ENCODE measurements around the gene HSPB2.

- TF ChIP-seq, protein P1, sequence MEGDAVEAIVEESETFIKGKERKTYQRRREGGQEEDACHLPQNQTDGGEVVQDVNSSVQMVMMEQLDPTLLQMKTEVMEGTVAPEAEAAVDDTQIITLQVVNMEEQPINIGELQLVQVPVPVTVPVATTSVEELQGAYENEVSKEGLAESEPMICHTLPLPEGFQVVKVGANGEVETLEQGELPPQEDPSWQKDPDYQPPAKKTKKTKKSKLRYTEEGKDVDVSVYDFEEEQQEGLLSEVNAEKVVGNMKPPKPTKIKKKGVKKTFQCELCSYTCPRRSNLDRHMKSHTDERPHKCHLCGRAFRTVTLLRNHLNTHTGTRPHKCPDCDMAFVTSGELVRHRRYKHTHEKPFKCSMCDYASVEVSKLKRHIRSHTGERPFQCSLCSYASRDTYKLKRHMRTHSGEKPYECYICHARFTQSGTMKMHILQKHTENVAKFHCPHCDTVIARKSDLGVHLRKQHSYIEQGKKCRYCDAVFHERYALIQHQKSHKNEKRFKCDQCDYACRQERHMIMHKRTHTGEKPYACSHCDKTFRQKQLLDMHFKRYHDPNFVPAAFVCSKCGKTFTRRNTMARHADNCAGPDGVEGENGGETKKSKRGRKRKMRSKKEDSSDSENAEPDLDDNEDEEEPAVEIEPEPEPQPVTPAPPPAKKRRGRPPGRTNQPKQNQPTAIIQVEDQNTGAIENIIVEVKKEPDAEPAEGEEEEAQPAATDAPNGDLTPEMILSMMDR (IDR thresholded peaks at IDR 0.05; ENCODE audit: insufficient read depth, low read length) = no peak
- TF ChIP-seq POLR2AphosphoS5 (IDR thresholded peaks at IDR 0.05; ENCODE audit: low read depth) (no peak), GABPA (IDR thresholded peaks at IDR 0.05; ENCODE audit: low read depth) (no peak)
- TF ChIP-seq, protein P2, sequence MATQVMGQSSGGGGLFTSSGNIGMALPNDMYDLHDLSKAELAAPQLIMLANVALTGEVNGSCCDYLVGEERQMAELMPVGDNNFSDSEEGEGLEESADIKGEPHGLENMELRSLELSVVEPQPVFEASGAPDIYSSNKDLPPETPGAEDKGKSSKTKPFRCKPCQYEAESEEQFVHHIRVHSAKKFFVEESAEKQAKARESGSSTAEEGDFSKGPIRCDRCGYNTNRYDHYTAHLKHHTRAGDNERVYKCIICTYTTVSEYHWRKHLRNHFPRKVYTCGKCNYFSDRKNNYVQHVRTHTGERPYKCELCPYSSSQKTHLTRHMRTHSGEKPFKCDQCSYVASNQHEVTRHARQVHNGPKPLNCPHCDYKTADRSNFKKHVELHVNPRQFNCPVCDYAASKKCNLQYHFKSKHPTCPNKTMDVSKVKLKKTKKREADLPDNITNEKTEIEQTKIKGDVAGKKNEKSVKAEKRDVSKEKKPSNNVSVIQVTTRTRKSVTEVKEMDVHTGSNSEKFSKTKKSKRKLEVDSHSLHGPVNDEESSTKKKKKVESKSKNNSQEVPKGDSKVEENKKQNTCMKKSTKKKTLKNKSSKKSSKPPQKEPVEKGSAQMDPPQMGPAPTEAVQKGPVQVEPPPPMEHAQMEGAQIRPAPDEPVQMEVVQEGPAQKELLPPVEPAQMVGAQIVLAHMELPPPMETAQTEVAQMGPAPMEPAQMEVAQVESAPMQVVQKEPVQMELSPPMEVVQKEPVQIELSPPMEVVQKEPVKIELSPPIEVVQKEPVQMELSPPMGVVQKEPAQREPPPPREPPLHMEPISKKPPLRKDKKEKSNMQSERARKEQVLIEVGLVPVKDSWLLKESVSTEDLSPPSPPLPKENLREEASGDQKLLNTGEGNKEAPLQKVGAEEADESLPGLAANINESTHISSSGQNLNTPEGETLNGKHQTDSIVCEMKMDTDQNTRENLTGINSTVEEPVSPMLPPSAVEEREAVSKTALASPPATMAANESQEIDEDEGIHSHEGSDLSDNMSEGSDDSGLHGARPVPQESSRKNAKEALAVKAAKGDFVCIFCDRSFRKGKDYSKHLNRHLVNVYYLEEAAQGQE (IDR thresholded peaks at IDR 0.05; ENCODE audit: insufficient replicate concordance, low read depth) = no peak
Measured at GRCh38 chr11:111944139-111944538, 31.6 kb downstream of the HSPB2 start.

Measured in HL-60 (cell line).